SKM-1 (cell line): Measurements from ENCODE around the gene CDH22.
A peak's percentile ranks its signal among the peaks of the same experiment; 100 is the strongest.

Experiments
- DNase-seq: peaks from one replicate; lab custom pipeline; 2025; ENCODE audit not compliant: unreplicated experiment; lab: John Stamatoyannopoulos, UW

The CDH22 gene

DNA sequence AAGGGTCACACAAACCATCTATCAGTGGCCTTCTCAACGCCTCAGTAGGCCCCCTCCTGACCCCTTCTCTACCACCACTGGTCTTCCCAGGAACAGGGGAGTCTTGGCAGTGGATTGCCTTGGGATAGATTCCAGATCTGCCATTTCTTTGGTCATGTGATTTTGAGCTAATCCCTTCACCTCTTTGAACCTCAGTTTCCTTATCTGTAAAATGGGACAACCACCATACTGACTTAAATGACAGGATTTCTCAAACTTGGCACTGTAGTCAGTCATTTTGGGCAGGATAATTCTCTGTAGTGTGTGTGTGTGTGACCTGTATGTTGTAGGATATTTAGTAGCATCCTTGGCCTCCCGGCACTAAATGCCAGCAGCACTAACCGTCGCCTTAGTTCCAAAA lies 89.1 kb downstream of the CDH22 start:
- no peak for DNase-seq

DNA sequence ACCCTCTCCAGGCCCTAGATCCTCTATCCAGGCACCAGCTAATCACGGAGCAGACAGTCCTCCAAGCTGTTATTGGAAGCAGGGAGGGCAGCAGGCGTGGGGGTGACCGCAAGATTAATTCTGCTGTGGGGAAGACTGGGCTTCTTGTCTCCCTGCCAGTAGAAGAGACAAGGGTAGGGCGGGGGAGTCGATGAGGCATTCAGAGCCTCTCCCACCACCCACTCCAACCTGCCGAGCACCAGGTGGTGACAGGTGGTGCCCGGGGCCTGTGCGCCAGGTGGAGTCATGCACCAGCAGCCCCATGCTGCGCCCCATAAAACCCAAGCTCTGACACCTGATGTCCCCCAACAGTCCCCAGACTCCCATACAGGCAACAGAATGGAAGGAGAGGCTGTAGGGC lies 89.6 kb downstream of the CDH22 start:
- DNase-seq, result no peak

DNA sequence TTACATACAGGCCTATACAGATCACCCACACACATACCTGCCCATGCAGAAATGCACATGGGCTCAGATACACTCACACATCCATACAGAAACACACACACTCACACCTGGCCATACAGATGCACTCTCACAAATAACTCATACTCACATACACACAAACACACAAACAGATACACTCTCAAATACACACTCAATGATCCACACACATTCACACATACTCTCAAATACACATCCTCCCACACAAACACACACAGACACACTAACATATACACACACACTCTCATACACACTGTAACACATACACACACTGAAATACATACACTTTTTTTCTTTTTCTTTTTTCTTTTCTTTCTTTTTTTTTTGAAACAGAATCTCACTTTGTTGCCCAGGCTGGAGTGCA lies 90.7 kb downstream of the CDH22 start:
- DNase-seq, result no peak

DNA sequence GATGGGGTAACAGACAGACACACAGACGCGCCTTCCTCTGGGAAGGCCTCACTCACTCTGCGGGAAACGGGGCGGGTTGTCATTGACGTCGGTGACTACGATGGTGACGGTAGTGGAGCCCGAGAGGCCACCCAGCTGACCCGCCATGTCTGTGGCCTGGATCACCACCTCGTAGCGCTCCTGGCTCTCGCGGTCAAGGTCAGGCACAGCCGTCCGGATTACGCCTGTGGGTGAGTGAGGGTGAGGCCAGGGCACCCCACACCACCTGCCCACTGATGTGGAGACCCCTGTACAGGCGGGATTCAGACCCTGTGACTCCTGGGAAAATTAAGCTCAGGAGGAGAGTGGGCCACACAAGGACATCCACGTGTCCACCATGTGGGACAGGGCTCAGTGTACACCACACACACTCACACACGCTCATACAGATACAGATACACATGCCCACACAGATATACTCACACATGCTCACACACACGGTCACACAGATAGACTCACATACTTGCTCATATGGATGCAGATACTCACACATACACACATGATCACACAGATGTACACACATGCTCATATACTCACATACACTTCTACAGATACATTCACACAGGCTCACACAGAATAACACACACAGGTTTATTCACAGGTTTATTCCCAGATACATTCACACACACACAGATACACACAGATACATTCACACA lies 91.4 kb downstream of the CDH22 start:
- DNase-seq, result no peak

DNA sequence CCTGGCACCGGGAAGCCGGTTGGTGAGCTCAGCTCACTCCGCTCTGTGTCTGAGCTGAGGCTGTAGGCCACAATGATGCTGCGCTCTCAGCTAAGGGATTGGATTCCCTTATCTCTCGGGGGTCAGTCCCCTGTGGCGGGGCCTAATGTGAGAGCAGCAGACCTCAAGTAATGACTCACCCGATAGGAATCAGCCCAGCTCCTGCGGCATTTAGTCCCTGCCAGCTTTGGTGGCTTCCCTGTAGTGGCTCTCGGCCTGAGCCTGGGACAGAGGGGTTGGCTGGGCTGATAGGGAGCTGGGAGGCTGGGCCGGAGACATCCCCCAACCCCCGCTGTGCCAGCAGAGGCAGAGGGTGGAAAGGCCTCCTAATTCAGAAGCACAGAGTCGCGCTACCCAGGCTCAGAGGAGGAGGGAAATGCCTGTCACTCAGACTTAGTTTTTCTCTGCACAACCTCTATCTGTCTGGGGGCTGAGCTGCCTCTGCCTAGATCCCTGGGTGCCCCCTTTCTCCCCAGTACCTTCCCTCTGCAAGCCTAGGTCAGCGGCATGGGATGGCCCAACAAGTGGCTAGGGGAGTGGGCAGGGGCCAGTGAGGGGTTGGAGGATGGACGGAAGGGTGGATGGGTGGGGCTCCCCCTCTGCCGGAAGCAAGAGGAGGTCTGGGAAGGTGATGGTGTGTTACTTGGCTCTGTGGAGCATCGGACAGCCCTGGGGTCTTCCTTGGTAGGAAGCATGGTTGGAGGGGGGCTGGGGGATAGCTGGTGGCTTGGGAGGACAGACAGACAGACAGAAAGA lies 92.2 kb downstream of the CDH22 start:
- no peak for DNase-seq

DNA sequence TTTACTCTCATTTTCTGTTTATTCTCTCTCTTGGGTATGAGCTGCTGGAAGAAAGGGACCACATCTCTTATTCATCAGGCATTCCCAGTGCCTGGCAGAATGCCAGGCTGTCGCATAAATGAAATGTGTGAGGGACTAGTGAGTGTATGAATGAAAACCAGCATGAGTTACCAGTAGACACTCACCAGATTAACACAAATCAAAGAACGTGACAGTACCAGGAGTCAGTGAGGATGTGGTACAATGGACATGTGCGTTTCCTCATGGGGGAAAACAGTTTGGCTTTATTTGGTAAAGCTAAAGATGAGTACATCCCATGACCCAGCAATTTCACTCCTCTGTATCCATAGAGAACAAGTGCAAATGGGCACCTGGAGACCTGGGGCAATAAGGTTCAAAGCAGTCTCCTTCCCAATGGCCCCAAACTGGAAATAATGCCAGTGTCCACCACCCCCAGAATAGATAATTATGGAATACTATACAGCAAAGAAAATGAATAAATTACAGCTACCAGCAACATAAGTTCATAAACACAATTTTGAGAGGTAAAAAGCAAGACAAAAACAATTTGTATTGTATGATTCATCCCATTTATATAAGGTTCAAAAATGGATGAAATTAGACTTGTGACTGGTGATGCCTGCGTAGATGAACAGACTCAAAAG lies 93.3 kb downstream of the CDH22 start:
- no peak for DNase-seq

DNA sequence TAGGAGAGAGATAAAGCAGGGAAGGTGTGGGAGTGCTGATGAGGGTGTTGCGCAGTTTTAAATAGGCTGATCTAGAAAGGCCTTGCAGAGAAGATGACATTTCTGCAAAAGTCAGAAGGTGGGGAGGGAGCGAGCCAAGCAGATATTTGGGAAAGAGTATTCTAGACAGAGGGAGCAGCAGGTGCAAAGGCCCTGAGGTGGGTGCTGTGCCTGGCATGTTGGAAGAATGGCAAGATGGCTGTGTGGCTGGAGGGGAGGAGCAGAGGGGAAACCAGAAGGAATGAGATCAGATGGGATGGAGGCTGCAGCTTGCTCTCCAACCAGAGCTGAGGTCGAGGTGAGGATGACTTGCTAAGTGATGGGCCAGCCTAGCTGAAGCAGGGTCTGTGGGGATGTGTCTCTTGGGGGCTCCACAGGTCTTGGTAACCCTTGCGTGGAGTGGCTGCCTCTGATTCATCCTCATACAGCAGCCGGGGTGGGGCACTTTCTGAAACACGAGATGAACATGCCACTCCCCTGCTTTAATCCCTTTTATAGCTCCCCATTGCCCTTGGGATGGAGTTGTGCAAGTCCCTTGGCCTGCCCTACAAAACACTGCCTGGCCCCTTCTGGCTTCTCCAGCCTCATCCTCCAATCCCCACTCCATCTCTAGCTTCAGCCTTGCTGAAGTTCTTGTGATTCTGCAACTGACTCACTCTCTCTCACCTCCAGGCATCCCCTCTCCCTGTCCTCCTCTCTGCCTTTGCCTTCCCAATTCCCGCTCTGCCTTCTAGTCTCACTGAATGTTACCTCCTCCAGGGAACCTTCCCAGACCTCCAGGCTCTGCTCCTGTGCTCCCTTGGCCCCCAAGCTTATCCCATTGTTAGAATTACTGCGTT lies 94.1 kb downstream of the CDH22 start:
- no peak for DNase-seq

DNA sequence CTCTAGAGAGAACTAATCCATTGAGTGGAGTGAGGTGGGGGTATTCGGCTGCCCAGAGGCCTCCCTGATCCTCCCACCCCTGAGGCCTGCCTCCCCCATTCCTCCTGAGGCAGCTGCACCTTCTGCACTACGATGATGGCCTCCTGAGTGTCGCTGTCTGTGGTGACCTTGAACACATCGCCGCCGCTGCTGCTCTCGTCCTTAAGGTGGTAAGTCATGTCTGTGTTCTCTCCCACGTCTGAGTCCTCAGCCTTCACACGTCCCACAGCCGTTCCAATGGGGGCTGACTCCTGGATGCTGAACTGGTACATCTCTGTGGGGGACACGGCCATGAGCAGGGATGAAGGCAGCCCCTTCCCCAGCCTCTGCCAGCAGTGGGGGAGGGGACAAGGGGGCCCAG lies 95.4 kb downstream of the CDH22 start:
- no peak for DNase-seq

DNA sequence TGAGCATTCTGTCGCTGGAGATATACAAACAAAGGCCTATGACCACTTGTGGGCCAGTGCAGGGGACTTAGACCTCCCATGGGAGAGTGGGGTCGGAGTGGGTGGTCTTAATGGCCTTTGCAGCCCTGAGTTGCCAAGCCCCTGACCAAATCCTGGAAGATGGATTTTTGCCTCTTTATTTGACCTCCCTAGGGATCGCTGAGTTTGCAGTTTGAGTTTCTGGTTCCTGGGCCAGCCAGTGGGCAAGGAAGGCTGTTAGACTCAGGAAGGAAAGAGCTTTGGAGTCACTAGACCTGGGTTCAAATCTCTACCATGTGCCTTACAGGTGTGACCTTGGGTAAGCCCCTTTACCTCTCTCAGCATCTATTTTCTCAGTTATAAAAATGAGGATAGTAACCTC lies 96.0 kb downstream of the CDH22 start:
- DNase-seq, result no peak

DNA sequence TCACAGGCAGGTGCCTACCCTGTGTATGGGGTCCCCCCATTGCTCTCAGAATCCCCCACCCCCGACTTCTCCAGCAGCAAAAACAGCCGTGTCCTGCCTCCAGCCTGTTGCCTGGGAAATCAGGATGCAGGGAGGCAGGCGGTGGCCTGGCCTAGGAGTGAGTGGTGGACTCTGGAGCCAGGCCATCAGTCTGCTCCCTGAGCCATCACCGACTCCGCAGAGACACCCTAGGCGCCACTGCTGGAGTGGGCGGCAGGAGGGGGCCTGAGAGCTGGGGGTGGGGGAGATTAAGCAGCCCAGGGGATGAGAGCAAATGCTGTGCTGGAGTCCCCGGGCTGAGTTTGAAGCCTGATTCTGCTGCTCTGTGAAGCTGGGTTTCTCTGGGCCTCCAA lies 97.0 kb downstream of the CDH22 start:
- DNase-seq, result no peak

DNA sequence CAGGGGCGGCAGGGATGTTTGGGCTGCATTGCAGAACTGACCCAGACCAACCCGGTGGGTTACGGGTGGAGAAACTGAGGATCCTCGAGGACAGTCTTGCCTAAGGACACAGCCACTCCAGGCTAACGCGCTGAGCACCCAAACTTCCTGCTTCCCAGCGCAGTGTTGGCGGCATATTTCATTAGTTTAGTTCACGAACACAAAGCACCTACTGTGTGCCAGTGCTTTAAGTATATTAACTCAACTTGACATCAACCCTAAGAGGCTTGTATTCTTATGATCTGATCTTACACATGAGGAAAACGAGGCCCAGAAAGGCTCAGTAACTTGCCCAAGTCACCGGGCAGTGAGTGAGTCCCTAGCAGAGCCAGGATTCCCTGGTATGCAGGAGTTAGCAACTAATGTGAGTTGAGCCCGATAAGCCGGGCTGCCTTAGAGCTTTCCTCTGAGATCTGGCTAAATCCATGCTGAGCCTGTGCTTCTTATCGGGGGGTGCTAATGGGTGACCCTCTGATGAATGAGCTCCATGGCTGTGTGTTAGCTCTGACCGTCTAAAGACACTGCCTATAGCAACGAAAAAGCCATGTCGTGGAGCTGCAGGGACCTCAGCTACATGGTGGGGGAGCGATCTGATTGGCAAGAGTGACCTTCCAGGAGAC lies 97.5 kb downstream of the CDH22 start:
- no peak for DNase-seq

DNA sequence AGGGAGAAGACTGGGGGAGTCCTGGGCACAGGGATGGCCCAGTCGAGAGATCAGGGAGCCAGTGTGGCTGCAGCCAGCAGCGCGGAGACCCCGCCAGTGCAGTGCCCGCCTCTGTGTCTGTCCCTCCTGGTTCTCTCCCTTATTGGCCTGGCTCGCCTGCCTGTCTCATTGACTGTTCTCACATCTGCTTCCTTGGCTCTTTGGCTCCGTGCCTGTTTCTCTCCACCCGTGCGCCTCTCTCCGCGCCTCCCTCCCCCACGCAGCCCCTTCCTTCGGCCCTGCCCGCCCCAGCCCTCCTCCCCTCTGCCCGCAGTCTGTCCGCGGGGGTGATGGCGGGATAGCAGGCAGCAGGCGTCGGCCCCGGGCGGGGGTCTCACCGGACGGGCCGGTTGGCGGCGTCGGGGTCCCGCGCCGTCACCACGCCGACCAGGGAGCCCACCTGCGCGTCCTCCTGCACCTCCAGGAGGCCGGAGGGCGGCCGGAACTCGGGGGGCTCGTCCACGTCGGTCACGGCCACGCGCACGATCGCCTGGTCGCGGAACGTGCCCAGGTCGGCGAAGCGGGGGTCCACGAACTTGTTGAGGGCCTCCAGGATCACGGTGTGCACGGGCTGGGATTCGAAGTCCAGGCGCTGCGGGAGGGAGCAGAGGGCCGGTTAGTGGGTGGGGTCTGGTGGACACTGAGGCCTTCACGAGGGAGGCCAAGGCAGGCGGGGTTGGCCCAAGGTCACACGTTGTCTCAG lies 98.2 kb downstream of the CDH22 start:
- DNase-seq, result no peak

DNA sequence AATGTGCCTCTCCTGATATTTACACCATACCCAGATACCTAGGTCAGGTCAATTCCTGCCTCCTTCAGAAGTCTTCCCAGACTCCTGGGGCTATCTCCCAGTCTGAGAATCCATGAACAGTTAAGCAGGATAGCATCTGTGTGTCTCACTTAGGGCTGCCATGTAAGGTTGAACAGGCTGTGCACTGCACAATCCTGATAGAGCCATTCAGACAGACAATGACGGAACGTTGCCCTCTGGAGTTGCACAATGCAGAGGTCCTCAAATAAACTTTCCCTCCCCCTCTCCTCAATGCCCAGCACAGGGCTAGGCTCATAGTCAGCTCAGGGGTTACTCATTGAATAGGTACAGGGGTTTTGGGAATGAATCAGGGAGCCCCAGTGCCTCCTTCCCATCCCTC lies 100.5 kb downstream of the CDH22 start:
- no peak for DNase-seq

DNA sequence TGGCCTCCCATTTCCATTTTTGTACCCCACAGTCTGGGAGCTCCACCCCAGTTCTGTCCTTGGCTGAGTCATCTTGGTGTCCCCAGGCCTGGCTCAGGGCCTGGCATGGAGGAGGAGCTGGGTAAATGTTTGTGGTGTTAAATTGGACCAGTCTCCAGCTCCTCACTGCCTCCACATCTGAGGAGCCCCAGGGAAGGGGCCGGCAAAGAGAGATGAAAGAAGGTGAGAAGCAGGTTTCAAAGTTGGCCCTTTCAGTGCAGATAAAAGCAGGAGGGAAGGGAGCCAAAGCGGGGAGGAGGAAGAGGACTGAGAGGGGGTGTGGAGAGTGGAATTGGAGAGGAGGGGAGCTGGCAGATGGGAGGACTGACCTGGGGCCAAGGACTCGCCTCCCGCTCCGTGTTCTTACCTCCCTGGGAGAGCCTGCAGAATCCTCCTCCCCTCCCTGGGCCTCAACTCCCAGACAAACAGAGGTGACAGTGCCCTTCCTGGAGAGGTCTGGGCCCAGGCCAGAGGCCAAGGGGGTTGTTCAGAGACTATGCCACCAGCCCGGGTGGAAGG lies 101.2 kb downstream of the CDH22 start:
- DNase-seq, result no peak

DNA sequence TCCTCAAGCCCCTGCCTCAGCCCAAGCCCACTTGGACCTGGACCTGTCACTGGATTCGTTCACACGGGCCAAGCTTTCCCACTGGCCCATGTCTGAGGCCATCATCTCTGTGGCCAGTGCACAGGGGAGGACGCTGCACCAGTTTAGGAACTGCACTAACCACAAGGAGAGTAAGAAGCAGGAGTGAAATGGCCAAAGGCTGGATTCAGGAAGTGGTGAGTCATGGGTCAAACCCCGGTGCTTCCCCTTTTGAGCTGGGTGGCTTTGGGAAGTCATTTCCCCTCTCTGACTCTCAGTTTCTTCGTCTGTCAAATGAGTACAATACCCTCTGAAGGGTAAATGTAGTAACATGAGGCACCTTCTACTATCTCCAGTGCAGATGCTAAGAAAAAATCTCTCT lies 102.3 kb downstream of the CDH22 start:
- peak; percentile 96 for DNase-seq

DNA sequence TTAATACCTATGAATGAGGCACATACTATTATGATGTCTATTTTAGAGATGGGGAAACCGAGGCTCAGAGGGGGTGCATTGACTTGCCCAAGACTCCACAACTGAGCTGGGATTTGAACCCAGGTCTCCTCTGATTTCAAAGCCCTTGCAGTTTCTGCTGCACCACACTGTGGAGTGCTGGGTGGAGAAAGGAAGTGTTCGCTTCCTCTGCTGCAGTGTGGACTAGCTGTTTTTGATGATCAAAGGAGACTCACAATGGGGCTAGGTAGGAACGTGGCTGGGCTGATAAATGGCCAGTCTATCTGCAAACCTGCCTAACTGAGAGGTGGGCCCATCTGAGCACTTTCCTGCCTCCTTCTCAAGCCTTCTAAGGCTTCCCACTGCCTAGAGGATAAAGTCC lies 102.9 kb downstream of the CDH22 start:
- DNase-seq, result no peak

DNA sequence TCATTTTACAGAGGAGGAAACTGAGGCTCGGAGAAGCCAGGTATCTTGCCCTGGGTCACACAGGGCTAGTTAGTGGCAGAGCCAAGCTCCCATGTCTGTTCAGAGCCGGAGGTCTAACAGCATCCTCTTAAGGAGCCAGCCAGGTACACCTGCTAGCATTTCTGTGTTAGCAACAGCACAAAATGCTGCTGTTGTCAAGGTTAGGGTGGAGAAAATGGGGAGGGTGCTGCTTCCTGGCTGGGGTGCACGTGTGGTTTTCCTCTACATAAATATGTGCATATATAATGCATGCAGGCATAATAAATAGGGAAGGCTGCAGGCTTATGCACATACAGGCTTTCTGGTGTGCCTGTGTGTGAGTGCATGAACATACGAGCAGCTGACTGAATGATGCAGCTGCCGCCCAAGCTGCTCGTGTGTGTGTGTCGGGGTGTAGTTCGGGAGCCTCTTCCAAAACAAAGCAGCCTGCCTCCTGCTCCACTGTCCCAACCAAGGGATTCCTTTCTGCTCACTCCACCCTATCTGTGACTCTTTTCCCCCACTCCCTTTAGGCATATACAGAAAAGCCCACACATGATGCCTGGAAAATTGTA lies 103.6 kb downstream of the CDH22 start:
- DNase-seq, result no peak

DNA sequence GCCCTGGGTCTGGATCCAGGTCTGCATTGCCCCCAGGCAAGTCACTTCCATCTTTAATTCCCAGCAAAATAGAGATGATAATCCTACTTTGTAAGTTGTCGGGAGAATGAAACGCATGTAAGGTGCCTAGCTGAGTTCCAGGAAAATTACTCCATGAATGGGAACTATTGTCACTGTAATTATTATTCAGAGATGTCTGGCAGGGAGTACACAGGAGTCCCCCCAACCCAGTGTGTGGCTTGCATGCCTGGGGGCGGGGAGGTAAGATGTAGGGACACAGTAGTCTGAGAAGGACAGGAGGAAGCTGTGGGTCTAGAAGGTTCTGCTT lies 104.8 kb downstream of the CDH22 start:
- no peak for DNase-seq

DNA sequence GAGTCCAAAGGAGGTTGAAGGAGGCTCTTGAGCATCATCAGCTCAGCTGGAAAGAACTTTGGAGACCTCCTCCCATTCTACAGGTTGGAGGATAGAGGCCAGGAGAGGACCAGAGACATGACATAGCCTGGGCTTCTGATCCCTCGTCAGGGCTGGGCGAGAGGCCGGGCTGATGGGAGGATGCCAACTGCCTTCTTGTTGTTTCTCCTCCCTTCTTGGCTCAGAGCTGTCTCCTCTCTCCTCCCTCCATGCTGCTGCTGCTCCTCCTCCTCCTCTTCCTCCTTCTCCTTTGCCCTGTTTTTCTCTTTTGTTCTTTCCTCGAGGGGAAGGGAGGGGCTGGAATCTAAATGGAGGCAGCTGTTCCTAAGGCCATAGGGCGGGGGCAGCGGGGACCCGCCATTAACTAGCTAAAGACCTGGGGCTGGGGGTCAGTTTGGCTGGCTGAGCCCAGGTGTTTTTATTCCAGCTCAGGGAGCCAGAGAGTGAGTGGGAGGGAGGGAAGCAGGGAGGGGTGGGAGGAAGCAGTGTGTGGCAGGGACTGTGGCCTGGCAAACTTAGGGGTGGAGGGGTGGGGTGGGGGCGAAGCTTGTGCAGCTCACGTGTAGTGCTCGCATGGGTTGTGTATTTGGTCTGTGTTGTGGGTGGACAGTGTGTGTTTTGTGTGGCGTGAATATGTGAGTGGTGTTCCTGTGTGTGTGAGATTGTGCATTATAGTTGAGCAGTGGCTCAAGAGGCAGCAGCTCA lies 105.4 kb downstream of the CDH22 start:
- DNase-seq, result no peak
